HG02571 (cell line): ENCODE results near the gene UNK.
"Not testable (repeated sequence)": the region's sequence is repeated elsewhere in the genome, so short reads cannot be mapped to it uniquely, and the experiment has no call there.

Source experiments
- ATAC-seq: cut with Tn5 transposase; IDR thresholded peaks from one replicate; pipeline ENCODE4 v1.9.1; 2021; ENCODE audit warnings: mild to moderate bottlenecking, moderate library complexity; ENCODE audit not compliant: unreplicated experiment

UNK gene

GRCh38 chr17:75771334-75772281 lies 13.0 kb upstream of the UNK start:
- no peak for ATAC-seq

- ATAC-seq, result no peak
These were observed 11.3 kb upstream of the UNK start for GRCh38 chr17:75773121-75773807.

- no peak for ATAC-seq
These were observed 10.7 kb upstream of the UNK start for GRCh38 chr17:75773808-75774470.

GRCh38 chr17:75774471-75774990 lies 10.1 kb upstream of the UNK start:
- ATAC-seq, result no peak

- ATAC-seq, result no peak
These were observed 9.5 kb upstream of the UNK start for GRCh38 chr17:75774991-75775668.

GRCh38 chr17:75776386-75777295 lies 8.0 kb upstream of the UNK start:
- no peak for ATAC-seq

- ATAC-seq, result no peak
These were observed 7.2 kb upstream of the UNK start for GRCh38 chr17:75777296-75777922.

GRCh38 chr17:75778066-75778860 lies 6.3 kb upstream of the UNK start:
- ATAC-seq, result not testable (repeated sequence)

GRCh38 chr17:75778861-75779249 lies 5.8 kb upstream of the UNK start:
- ATAC-seq, result peak; percentile 15

GRCh38 chr17:75779250-75779986 lies 5.2 kb upstream of the UNK start:
- ATAC-seq, result peak; percentile 63

GRCh38 chr17:75779987-75780889 lies 4.4 kb upstream of the UNK start:
- ATAC-seq, result no peak

- no peak for ATAC-seq
These were observed 1.4 kb upstream of the UNK start for GRCh38 chr17:75783069-75783783.

GRCh38 chr17:75783803-75784472 lies 668 bp upstream of the UNK start:
- peak; percentile 0 for ATAC-seq

- peak; percentile 60 for ATAC-seq
These were observed 647 bp downstream of the UNK start for GRCh38 chr17:75785016-75785890.

GRCh38 chr17:75791254-75791653 lies 6.6 kb downstream of the UNK start:
- no peak for ATAC-seq
